ENCODE results near the gene FSD1. TPM values are rescaled to one million over a fixed set of nuclear protein-coding genes. Genes with fewer than 3 reads are reported as not detected.

The FSD1 gene
- total RNA-seq, 4 donors from 2014 or later: not detected

- no peak for TF ChIP-seq CTCF (IDR thresholded peaks at IDR 0.05; ENCODE audit: low read depth)
Observed at GRCh38 chr19:4371247-4372164, 67.1 kb downstream of the FSD1 start.

GRCh38 chr19:4372165-4373012 is 68.0 kb downstream of the FSD1 start:
- TF ChIP-seq CTCF (IDR thresholded peaks at IDR 0.05; ENCODE audit: low read depth): no peak

GRCh38 chr19:4373013-4373367 is 68.6 kb downstream of the FSD1 start:
- TF ChIP-seq CTCF (IDR thresholded peaks at IDR 0.05; ENCODE audit: low read depth): no peak

Other genes with a start within 250 kb of the FSD1 start
- 10 to 100 TPM; 14.2 to 63.9 (median 28.7) TPM for gene ZBTB7A, start 237.7 kb upstream of the FSD1 start, total RNA-seq
- 10 to 100 TPM; 39.3 to 66.1 (median 56.3) TPM for gene MAP2K2, start 180.5 kb upstream of the FSD1 start, total RNA-seq
- gene CREB3L3, start 151.0 kb upstream of the FSD1 start, total RNA-seq: not detected
- gene SIRT6, start 122.0 kb upstream of the FSD1 start, total RNA-seq: 10 to 100 TPM; 12.6 to 28.3 (median 15.6) TPM
- gene ANKRD24, start 121.9 kb upstream of the FSD1 start, total RNA-seq: 1 to 10 TPM in 2 of 4 donors, under 1 TPM in 2; 0.68 to 2.9 (median 1.6) TPM
- 10 to 100 TPM in 1 of 4 donors, 1 to 10 TPM in 3; 2.0 to 20.7 (median 8.0) TPM for gene EBI3, start 75.1 kb upstream of the FSD1 start, total RNA-seq
- gene YJU2, start 57.5 kb upstream of the FSD1 start, total RNA-seq: 10 to 100 TPM; 10.7 to 21.5 (median 17.5) TPM
- not detected for gene SHD, start 25.3 kb upstream of the FSD1 start, total RNA-seq
- gene TMIGD2, start 2.2 kb upstream of the FSD1 start, total RNA-seq: under 1 TPM in 1 of 4 donors, not detected in 3; 0.34 TPM
- 1 to 10 TPM; 1.5 to 2.9 (median 1.8) TPM for gene STAP2, start 34.2 kb downstream of the FSD1 start, total RNA-seq
- gene MPND, start 39.0 kb downstream of the FSD1 start, total RNA-seq: 10 to 100 TPM in 1 of 4 donors, 1 to 10 TPM in 3; 3.8 to 13.2 (median 8.4) TPM
- 10 to 100 TPM; 28.7 to 43.9 (median 36.4) TPM for gene SH3GL1, start 95.9 kb downstream of the FSD1 start, total RNA-seq
- 10 to 100 TPM in 1 of 4 donors, 1 to 10 TPM in 3; 4.8 to 13.0 (median 6.3) TPM for gene CHAF1A, start 98.0 kb downstream of the FSD1 start, total RNA-seq
- gene UBXN6, start 153.2 kb downstream of the FSD1 start, total RNA-seq: 100 to 1,000 TPM in 2 of 4 donors, 10 to 100 TPM in 2; 85.0 to 149 (median 102) TPM
- 10 to 100 TPM; 15.5 to 39.7 (median 26.9) TPM for gene HDGFL2, start 167.7 kb downstream of the FSD1 start, total RNA-seq
- gene PLIN4, start 213.9 kb downstream of the FSD1 start, total RNA-seq: 1,000 to 10,000 TPM in 1 of 4 donors, 100 to 1,000 TPM in 3; 519 to 1,574 (median 929) TPM
- 100 to 1,000 TPM in 1 of 4 donors, 10 to 100 TPM in 3; 23.8 to 153 (median 32.8) TPM for gene PLIN5, start 230.6 kb downstream of the FSD1 start, total RNA-seq
- gene LRG1, start 235.4 kb downstream of the FSD1 start, total RNA-seq: 1 to 10 TPM in 3 of 4 donors, under 1 TPM in 1; 0.65 to 2.0 (median 1.3) TPM